Neuronal stem cell (in vitro differentiated cells): ENCODE measurements around the gene TTF1. TPM values are rescaled to one million over a fixed set of nuclear protein-coding genes. Genes with fewer than 3 reads are reported as not detected.

Experiments used
- DNase-seq: peaks from one replicate; pipeline ENCODE4 v3.0.0-alpha.2; 2013; ENCODE audit warnings: low spot score
- H2AFZ ChIP-seq: one replicate; pipeline ENCODE4 v1.6.1; 2013; ENCODE audit warnings: mild to moderate bottlenecking, low read length, inconsistent platforms
- H2AK5ac ChIP-seq: 2 replicates; pipeline ENCODE4 v1.6.1; 2013; ENCODE audit warnings: low read depth, mild to moderate bottlenecking, inconsistent platforms, low read length, moderate library complexity, mixed read lengths
- H2BK120ac ChIP-seq: 2 replicates; pipeline ENCODE4 v1.6.1; 2013; ENCODE audit warnings: low read depth, mild to moderate bottlenecking, inconsistent platforms, low read length, moderate library complexity, mixed read lengths
- H2BK12ac ChIP-seq: one replicate; pipeline ENCODE4 v1.6.1; 2013; ENCODE audit warnings: low read length, inconsistent platforms
- H2BK15ac ChIP-seq: 2 replicates; pipeline ENCODE4 v1.6.1; 2013; ENCODE audit warnings: mild to moderate bottlenecking, low read length, inconsistent platforms, mixed read lengths
- H2BK5ac ChIP-seq: one replicate; pipeline ENCODE4 v1.6.1; 2013; ENCODE audit warnings: inconsistent platforms, mild to moderate bottlenecking, low read length, moderate library complexity
- H3K14ac ChIP-seq: one replicate; pipeline ENCODE4 v1.6.1; 2013; ENCODE audit warnings: low read length, inconsistent platforms
- H3K18ac ChIP-seq: 2 replicates; pipeline ENCODE4 v1.6.1; 2013; ENCODE audit warnings: low read length, inconsistent platforms
- H3K23ac ChIP-seq: 2 replicates; pipeline ENCODE4 v1.6.1; 2013; ENCODE audit warnings: low read depth, mild to moderate bottlenecking, mixed read lengths, low read length, inconsistent platforms; ENCODE audit not compliant: poor library complexity
- H3K27ac ChIP-seq: replicated peaks from 3 replicates; pipeline ENCODE4 v1.5.1; 2013; ENCODE audit warnings: low read length, inconsistent platforms
- H3K27me3 ChIP-seq, 3 experiments: 2 replicates each; pipeline ENCODE4 v1.6.1; 2013; ENCODE audit warnings: low read length in 3 of 3, mild to moderate bottlenecking in 2 of 3, inconsistent platforms in 1 of 3, low read depth in 1 of 3, mixed read lengths in 1 of 3, moderate library complexity in 1 of 3; ENCODE audit not compliant: control insufficient read depth in 3 of 3, insufficient read depth in 3 of 3
- H3K36me3 ChIP-seq, 2 donors: replicated peaks in 1 of 2; 2 replicates each; pipeline ENCODE4 v1.6.1; 2013; ENCODE audit warnings: low read length in 2 of 2; ENCODE audit not compliant: control insufficient read depth in 2 of 2, insufficient read depth in 2 of 2
- H3K4ac ChIP-seq: 2 replicates; pipeline ENCODE4 v1.6.1; 2013; ENCODE audit warnings: inconsistent platforms, mild to moderate bottlenecking, low read length, moderate library complexity
- H3K4me1 ChIP-seq, 2 donors: 1 replicate in 1 of 2; 2 replicates in 1 of 2; pipeline ENCODE4 v1.6.1; 2013; ENCODE audit warnings: low read length in 2 of 2, low read depth in 1 of 2; ENCODE audit not compliant: control insufficient read depth in 2 of 2, insufficient read depth in 1 of 2
- H3K4me2 ChIP-seq: one replicate; pipeline ENCODE4 v1.6.1; 2013; ENCODE audit warnings: mild to moderate bottlenecking, low read length, inconsistent platforms; ENCODE audit not compliant: insufficient read depth, poor library complexity, severe bottlenecking
- H3K4me3 ChIP-seq, 2 donors: 2 replicates each; pipeline ENCODE4 v1.5.1; 2013; ENCODE audit warnings: low read length in 2 of 2, mild to moderate bottlenecking in 2 of 2, inconsistent platforms in 1 of 2, moderate library complexity in 1 of 2
- H3K79me1 ChIP-seq: one replicate; pipeline ENCODE4 v1.6.1; 2013; ENCODE audit warnings: low read depth, mild to moderate bottlenecking, inconsistent platforms, low read length, moderate library complexity
- H3K9ac ChIP-seq: one replicate; pipeline ENCODE4 v1.6.1; 2013; ENCODE audit warnings: mild to moderate bottlenecking, low read depth, low read length, inconsistent platforms; ENCODE audit not compliant: poor library complexity
- H3K9me3 ChIP-seq, 2 donors: replicated peaks in 1 of 2; 2 replicates each; pipeline versions ENCODE3 to v1.6.1; 2013; ENCODE audit warnings: low read length in 2 of 2, mild to moderate bottlenecking in 2 of 2, inconsistent platforms in 1 of 2, low read depth in 1 of 2, mixed read lengths in 1 of 2, moderate library complexity in 1 of 2; ENCODE audit not compliant: control insufficient read depth in 2 of 2, insufficient read depth in 1 of 2
- H4K8ac ChIP-seq: one replicate; pipeline ENCODE4 v1.6.1; 2013; ENCODE audit warnings: low read depth, mild to moderate bottlenecking, inconsistent platforms, low read length, moderate library complexity
- H4K91ac ChIP-seq: one replicate; pipeline ENCODE4 v1.6.1; 2013; ENCODE audit warnings: low read length, low read depth, mild to moderate bottlenecking, inconsistent platforms; ENCODE audit not compliant: poor library complexity
- WGBS, 2 donors: extraction: QIAGEN DNeasy Blood & Tissue Kit; methylation state at CpG; one replicate each; pipeline ENCODE4 v1.1.7; 2013; ENCODE audit warnings: missing lambda C conversion rate in 2 of 2, mixed read lengths in 1 of 2; ENCODE audit not compliant: insufficient read length in 2 of 2, insufficient replicate concordance in 1 of 2; ENCODE audit errors: extremely low coverage in 2 of 2; 5-methylcytosine and 5-hydroxymethylcytosine counted together
- small RNA-seq: library from polyadenylated mRNA; stranded (forward); fragments of <200 nt; extraction: miRNeasy Mini kit (QIAGEN cat#:217004); gene quantifications from one replicate; pipeline ENCODE3, GENCODE V24; 2013; ENCODE audit not compliant: insufficient read depth

TTF1 gene

GRCh38 chr9:132328580-132328979 is 78.1 kb downstream of the TTF1 start:
- Histone ChIP-seq H3K18ac (no peak overlapping the region), H4K91ac (no peak overlapping the region), H3K4me3 (no peak overlapping the region), H3K4me2 (no peak overlapping the region), H3K9ac (no peak overlapping the region), H2BK5ac (no peak overlapping the region), H2BK120ac (no peak overlapping the region), H2AK5ac (no peak overlapping the region), H2BK15ac (no peak overlapping the region), H3K79me1 (no peaks in the 10 kb centered on the region), H2BK12ac (no peak overlapping the region), H3K27ac (no peak overlapping the region), H3K4ac (no peak overlapping the region), H3K9me3 (no peaks in the 10 kb centered on the region), H3K4me1 (no peaks in the 10 kb centered on the region), H3K36me3 (peaks cover 17 to 98% of the 10 kb centered on the region in 2 donors), H3K27me3 (no peaks in the 10 kb centered on the region), H2AFZ (no peak overlapping the region), H3K23ac (no peak overlapping the region), H4K8ac (no peak overlapping the region), H3K14ac (no peak overlapping the region)
- DNase-seq = no peak
- WGBS, 2 donors = no CpG with 5 or more reads among the region's 4 CpGs

DNA sequence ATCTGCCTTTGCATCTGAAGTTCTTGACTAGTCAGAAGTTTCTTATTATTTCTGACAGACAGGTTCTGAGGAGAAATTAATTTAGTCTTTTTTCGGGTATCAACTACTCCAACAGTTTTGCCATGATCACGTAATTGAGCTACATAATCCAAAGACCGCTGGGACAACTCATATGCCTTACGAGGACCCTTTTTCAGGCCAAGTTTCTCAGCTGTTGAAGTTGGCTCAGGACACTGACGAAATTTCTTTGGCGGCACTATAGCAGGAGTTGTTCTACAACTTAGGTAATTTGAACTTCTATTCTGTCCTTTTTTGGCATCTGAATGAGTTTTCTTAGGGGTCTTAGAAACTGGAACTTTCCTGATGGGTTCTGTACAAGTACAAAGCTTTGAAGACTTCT is 79.1 kb downstream of the TTF1 start:
- H3K79me1 ChIP-seq = no peaks in the 10 kb centered on the region
- no peak overlapping the region for H3K27ac ChIP-seq
- WGBS, 2 donors = no CpG with 5 or more reads among the region's 6 CpGs
- no peaks in the 10 kb centered on the region for H3K9me3 ChIP-seq
- H3K4me2 ChIP-seq = no peak overlapping the region
- H2BK12ac ChIP-seq = no peak overlapping the region
- H4K91ac ChIP-seq = no peak overlapping the region
- H3K36me3 ChIP-seq = peaks cover 17 to 99% of the 10 kb centered on the region in 2 donors
- no peak overlapping the region for H3K18ac ChIP-seq
- H2AFZ ChIP-seq = no peak overlapping the region
- H2BK15ac ChIP-seq = no peak overlapping the region
- DNase-seq = no peak
- no peak overlapping the region for H3K4me3 ChIP-seq
- no peak overlapping the region for H3K14ac ChIP-seq
- no peak overlapping the region for H3K9ac ChIP-seq
- no peak overlapping the region for H2BK120ac ChIP-seq
- no peak overlapping the region for H2AK5ac ChIP-seq
- H3K27me3 ChIP-seq = no peaks in the 10 kb centered on the region
- H3K23ac ChIP-seq = no peak overlapping the region
- H3K4ac ChIP-seq = no peak overlapping the region
- no peaks in the 10 kb centered on the region for H3K4me1 ChIP-seq
- H2BK5ac ChIP-seq = no peak overlapping the region
- H4K8ac ChIP-seq = no peak overlapping the region

Small RNA genes lying within 50 kb of the gene (small RNA-seq; reads per million reads assigned to genes)
- gene RNU5D-2P = not detected
